ENCODE measurements around the gene PTPN22. TPM values are rescaled to one million over a fixed set of nuclear protein-coding genes. Genes with fewer than 3 reads are reported as not detected.

The PTPN22 gene
- total and polyA plus RNA-seq, 9 of the 15 experiments (the other 6 are each of a cell fraction or from before 2014, with no cell fraction given): 0.45 to 4.6 (median 1.1) TPM

GRCh38 chr1:113904674-113905434 is 33.3 kb upstream of the PTPN22 start, which contains the start of the genes AP4B1 and DCLRE1B (continued):
- TF ChIP-seq SMC3 (conservative IDR thresholded peaks at IDR 0.05; ENCODE audit: insufficient read depth, low read depth, low read length) (peak; percentile 90), SP2 (IDR thresholded peaks at IDR 0.05; ENCODE audit: extremely low read depth, low read depth, low read length, poor library complexity, severe bottlenecking) (peak; percentile 56), THAP7 (CRISPR knock-in tag; IDR thresholded peaks at IDR 0.05) (no peak), MEF2D (tag; conservative IDR thresholded peaks at IDR 0.05; ENCODE audit: low read depth) (no peak; the same call in 1 of the 2 replicates), ZNF778 (CRISPR knock-in tag; IDR thresholded peaks at IDR 0.05) (no peak), LEF1 (IDR thresholded peaks at IDR 0.05) (peak; percentile 61; the same call in 1 of the 2 replicates), NELFE (IDR thresholded peaks at IDR 0.05; ENCODE audit: insufficient read depth, insufficient read length) (no peak), NONO (IDR thresholded peaks at IDR 0.05; ENCODE audit: low read depth in 2 of 2, low read length in 1 of 2) (peak in 1 of 2 experiments; percentile 80; a peak in 2 of 4 replicates), FIP1L1 (IDR thresholded peaks at IDR 0.05; ENCODE audit: low read depth, low read length, poor library complexity, severe bottlenecking) (peak; percentile 94), RHOXF2B (CRISPR knock-in tag; conservative IDR thresholded peaks at IDR 0.05) (no peak), WHSC1 (IDR thresholded peaks at IDR 0.05; ENCODE audit: low read length) (no peak), PRMT5 (CRISPR knock-in tag; IDR thresholded peaks at IDR 0.05) (no peak), E2F6 (IDR thresholded peaks at IDR 0.05; ENCODE audit: borderline replicate concordance in 1 of 2, extremely low read depth in 1 of 2, insufficient read depth in 1 of 2, insufficient read length in 1 of 2, low read depth in 1 of 2, low read length in 1 of 2, poor library complexity in 1 of 2, severe bottlenecking in 1 of 2) (peak; percentile 60 to 75), MBD2 (IDR thresholded peaks at IDR 0.05; ENCODE audit: borderline replicate concordance, low read depth) (peak; percentile 39; the same call in 1 of the 2 replicates)
- TF ChIP-seq, protein P1, sequence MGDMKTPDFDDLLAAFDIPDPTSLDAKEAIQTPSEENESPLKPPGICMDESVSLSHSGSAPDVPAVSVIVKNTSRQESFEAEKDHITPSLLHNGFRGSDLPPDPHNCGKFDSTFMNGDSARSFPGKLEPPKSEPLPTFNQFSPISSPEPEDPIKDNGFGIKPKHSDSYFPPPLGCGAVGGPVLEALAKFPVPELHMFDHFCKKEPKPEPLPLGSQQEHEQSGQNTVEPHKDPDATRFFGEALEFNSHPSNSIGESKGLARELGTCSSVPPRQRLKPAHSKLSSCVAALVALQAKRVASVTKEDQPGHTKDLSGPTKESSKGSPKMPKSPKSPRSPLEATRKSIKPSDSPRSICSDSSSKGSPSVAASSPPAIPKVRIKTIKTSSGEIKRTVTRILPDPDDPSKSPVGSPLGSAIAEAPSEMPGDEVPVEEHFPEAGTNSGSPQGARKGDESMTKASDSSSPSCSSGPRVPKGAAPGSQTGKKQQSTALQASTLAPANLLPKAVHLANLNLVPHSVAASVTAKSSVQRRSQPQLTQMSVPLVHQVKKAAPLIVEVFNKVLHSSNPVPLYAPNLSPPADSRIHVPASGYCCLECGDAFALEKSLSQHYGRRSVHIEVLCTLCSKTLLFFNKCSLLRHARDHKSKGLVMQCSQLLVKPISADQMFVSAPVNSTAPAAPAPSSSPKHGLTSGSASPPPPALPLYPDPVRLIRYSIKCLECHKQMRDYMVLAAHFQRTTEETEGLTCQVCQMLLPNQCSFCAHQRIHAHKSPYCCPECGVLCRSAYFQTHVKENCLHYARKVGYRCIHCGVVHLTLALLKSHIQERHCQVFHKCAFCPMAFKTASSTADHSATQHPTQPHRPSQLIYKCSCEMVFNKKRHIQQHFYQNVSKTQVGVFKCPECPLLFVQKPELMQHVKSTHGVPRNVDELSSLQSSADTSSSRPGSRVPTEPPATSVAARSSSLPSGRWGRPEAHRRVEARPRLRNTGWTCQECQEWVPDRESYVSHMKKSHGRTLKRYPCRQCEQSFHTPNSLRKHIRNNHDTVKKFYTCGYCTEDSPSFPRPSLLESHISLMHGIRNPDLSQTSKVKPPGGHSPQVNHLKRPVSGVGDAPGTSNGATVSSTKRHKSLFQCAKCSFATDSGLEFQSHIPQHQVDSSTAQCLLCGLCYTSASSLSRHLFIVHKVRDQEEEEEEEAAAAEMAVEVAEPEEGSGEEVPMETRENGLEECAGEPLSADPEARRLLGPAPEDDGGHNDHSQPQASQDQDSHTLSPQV (IDR thresholded peaks at IDR 0.05): no peak

All from K562 (cell line).